RPMI8226 (cell line): ENCODE results near the gene PREX1.

ENCODE experiments used
- DNase-seq: peaks from one replicate; pipeline ENCODE4 v3.0.0-alpha.2; 2015

Gene PREX1

GRCh38 chr20:48747840-48748414 is 79.9 kb downstream of the PREX1 start:
- DNase-seq, result no peak

- DNase-seq, result no peak
These were observed 82.5 kb downstream of the PREX1 start for GRCh38 chr20:48745330-48745729.

GRCh38 chr20:48744515-48744914 is 83.3 kb downstream of the PREX1 start:
- DNase-seq, result no peak

GRCh38 chr20:48743807-48744206 is 84.0 kb downstream of the PREX1 start:
- DNase-seq, result no peak

GRCh38 chr20:48742912-48743680 is 84.7 kb downstream of the PREX1 start:
- no peak for DNase-seq

GRCh38 chr20:48742233-48742632 is 85.6 kb downstream of the PREX1 start:
- DNase-seq, result no peak

GRCh38 chr20:48741669-48742068 is 86.1 kb downstream of the PREX1 start:
- no peak for DNase-seq

GRCh38 chr20:48740712-48741111 is 87.1 kb downstream of the PREX1 start:
- DNase-seq, result no peak

- no peak for DNase-seq
These were observed 87.5 kb downstream of the PREX1 start for GRCh38 chr20:48740292-48740649.

GRCh38 chr20:48739395-48740291 is 88.2 kb downstream of the PREX1 start:
- no peak for DNase-seq

- no peak for DNase-seq
These were observed 89.1 kb downstream of the PREX1 start for GRCh38 chr20:48738399-48739304.

- no peak for DNase-seq
These were observed 89.8 kb downstream of the PREX1 start for GRCh38 chr20:48738094-48738398.

GRCh38 chr20:48737434-48738093 is 90.2 kb downstream of the PREX1 start:
- DNase-seq, result no peak

- DNase-seq, result no peak
These were observed 91.2 kb downstream of the PREX1 start for GRCh38 chr20:48736636-48737035.

GRCh38 chr20:48736231-48736630 is 91.6 kb downstream of the PREX1 start:
- no peak for DNase-seq

GRCh38 chr20:48735112-48735511 is 92.7 kb downstream of the PREX1 start:
- DNase-seq, result no peak

GRCh38 chr20:48734104-48734749 is 93.6 kb downstream of the PREX1 start:
- no peak for DNase-seq

- no peak for DNase-seq
These were observed 94.5 kb downstream of the PREX1 start for GRCh38 chr20:48733296-48733790.

GRCh38 chr20:48732081-48732829 is 95.5 kb downstream of the PREX1 start:
- DNase-seq, result no peak

GRCh38 chr20:48731536-48731935 is 96.3 kb downstream of the PREX1 start:
- no peak for DNase-seq

GRCh38 chr20:48730977-48731376 is 96.8 kb downstream of the PREX1 start:
- no peak for DNase-seq
